ENCODE measurements around the gene KATNIP.

KATNIP gene

DNA sequence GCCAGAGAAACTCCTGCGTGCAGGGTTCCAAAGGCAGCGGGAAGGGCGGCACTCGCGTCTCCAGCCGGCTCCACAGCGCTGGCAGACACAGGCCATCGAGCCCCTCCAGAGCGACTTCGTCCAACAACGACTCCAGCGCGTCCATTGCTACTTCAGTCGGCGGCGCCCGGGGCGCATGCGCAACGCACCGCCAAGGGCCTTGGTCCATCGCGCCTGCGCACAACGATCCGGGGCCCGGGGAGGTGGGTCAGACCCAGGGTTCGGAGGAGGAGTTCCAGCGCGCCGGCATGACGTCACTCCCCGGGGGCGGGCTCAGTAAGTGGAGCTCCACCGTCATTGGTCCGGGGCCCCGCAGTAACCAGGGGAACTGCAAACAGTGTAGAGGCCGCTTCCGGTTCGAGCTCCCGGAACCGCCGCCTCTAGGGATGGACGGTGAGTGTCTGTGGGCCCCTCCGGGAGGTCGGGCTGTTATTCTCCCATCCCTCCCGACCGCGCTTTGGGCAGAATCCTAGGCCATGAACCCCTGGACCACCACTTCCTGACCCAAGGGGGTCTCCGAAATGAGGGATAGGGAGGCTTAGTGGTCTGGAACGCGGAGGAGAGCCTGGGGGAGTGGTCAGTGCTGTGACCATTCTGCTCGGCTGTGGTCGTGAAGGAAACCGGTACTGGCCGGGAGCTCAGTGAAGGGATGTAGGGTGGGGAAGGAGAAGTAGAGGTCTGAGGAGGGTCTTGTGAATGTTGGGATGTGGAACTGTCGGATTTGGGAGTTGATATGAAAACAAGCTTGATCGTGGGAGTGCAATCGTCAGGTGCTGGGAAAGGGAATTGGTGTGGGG lies at the start of gene KATNIP, which contains the start of gene GTF3C1:
Gene KATNIP, plus strand, starts transcription at position 399 of the 836 bp plus-strand sequence. Its CDS starts 27 bp downstream, at position 426.
Gene GTF3C1, minus strand, starts transcription at position 168 of the 836 bp plus-strand sequence. Its CDS starts 23 bp downstream, at position 145.
- DNase-seq (peak; percentile 100), ATAC-seq (peak; percentile 98)

DNA sequence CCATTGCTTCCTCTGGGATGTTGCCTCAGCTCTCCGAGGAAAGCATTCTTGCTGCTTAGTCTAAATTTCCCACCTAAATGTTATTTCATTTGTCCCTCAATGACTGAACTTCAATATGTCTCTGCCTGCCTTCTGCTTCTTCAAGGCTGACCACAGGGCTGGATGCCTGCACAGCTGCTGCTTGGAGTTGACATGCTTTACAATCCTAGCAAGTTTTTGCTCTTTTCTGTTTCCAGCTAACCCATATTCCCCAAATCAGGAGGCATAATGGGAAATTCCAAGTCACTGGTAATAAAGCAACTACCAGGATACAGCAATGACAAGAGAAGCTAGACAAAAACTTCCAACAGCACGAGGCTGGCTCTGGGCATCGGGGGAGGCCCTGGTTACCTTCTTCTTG lies 49.1 kb upstream of the KATNIP start:
- DNase-seq (no peak), ATAC-seq (no peak)

DNA sequence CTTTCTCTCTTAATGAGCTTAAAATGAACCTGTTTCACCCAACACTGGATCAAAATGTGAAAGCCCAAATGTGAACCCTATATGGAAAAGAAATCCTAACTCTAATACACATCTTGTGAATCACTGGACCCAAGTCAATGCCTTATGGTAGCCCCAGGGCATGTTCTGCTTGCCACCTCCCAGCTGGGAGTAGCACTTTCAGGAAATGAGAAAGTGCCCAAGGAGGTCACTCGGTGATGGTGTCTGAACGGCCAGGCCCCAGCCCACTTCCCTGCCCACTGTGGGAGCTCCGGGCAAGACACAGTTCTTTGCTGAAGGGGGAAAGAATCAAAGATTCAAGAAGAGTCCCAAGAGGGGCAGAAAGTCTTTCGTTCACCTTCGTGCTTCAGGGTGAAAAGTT lies 46.3 kb upstream of the KATNIP start:
- ATAC-seq (no peak), DNase-seq (no peak)

DNA sequence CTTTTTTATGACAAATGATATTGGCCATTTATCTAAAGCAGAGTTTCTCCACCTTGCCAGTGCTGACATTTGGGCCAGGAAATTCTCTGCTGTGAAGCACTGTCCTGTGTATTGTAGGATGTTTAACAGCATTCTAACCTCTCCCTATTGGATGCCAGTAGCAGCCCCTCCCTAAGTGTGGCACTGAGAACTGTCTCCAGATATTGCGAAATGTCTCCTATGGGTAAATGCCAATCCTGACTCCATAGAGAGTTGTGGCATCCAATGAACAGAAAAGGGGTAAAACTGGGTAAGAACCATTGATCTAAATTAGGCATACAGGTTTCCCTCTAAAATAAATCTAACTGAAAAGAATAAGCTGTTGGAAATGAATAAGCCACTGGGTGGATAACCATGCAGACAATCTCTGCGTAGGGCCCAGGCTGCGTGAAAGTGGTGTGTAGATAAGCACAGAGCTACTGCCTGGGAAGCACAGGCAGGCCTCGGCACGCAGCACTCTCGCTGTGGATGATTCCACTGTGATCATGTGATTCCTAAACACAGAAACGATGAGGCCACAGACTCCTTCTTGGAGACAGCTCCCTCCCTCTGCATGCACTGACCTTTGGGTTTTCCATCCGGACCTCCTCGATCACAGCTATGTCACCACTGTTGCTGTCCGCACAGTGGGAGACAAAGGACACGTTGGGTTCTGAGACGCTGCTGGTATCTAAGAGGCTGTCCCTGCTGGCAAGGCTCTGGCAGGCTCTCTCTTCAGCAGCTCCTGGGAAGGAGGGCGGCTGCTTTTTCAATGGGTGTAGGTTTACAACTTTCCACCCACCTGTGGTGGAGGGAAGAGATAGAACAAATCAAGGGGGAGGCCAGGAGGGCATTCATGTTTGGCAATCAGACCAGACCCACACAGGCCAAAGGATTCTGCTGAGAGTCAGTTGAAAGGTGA lies 44.4 kb upstream of the KATNIP start:
- DNase-seq (no peak), ATAC-seq (no peak)

DNA sequence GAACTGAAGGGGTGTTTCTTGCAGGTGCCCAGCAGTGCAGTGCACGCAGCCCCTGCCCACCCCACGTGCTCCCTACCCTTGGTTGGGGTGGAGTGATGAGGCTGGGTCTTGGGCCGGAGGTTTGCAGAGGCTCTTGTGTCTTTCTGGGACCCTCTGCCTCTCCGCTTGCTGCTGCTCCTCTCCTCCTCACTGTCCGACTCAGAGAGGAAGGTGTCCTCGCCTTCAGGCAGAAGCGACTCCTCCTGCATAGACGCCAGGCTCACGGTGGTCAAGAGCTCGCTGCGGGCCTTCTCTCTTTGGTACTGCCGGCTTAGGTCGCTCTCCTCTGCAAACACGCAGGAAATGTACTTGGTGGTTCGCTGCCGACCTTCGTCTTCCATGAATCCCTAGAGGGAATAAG lies 43.2 kb upstream of the KATNIP start:
- no peak for ATAC-seq
- no peak for DNase-seq

DNA sequence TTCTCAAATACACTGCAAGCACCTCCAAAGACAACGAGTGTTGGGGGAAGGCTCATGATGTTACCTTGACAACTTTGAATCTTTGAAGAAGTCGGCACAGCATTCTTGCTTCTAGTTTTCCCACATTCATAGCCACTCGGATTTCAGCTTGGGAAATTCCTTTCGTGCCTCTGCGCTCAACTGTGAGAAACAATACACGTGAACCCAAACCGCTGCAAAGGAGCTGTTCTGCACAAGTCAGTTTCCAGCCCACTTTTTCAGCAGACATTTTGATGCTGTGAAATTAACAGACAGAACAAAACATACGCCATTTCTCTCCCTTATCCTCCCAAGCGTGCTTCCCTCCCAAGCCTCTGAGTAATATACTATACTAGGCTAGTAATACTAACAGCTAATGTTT lies 41.5 kb upstream of the KATNIP start:
- ATAC-seq (no peak), DNase-seq (no peak)

DNA sequence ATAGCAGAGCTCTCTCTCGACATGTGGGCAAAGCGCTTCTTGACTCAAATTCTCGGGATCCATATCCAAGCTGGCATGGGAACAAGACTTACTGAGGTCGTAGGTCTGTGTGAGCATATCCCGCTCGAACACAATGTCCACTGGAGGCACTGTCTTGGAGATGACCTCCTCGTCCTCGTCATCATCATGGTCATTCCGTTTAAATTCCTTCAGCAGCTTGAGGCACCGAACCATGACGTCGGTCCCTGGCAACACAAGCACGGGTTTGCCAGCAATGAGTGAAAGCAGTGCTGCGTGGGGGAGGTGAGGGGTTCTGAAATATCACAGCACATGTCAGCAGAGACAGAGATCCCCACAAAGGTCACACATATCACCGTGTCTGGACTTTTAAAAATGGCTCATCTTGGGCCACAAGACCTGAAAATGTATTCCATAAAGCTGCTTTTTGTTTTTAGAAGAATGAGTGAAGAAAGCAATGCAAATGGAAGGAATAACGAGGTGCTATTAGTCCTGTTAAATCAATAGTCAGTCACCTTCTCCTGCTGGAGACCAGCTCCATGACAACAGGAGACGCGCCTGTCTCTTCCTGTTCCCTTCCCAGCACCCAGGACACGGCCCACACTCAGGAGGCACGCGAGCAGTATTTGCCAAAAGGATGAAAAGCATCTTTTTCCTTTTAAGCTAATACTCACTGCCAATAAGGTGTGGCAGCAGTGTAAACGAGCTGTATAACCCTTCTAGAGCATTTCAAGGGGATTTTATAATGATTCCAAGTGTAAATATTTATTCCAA lies 38.1 kb upstream of the KATNIP start:
- no peak for ATAC-seq
- no peak for DNase-seq

DNA sequence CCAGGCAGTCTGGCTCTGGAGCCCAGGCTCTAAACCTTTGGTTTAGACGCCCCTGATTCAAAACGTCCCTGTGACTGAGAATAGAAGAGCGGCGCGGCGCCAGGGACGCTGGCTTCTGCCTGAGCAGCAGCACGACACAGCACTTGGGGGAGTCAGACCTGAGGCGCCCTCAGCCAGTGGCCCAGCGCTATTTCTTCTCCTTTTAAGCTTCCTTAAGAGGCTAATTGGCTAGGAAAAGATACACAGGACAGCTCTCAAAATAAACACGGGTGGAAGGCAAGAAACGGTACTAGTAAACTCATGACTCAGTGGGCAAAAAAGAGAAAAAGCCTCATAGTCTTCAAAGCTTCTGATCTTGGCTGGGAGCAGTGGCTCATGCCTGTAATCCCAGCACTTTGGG lies 35.1 kb upstream of the KATNIP start:
- DNase-seq = no peak

DNA sequence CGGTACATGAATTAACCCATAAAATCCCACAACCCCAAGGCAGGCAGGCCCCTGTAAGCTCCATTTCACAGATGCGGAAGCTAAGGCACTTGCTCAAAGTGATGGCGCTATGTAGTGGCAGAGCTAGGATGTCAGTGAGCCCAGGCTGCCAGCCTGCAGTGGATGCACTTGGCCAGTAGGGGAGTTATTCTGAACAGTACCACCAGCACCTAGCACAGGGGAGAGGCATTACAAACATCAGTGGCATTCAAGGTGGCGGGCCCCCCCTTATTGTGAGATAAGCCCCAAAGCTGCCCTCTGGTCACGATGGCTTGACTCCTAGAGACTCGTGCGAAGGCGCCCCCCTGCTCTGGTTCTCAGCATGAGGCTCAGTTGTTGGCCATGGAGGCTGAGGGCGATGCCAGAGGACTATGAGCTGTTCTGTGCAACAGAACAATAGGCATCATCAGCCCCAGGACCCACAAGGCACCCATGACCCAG lies 34.0 kb upstream of the KATNIP start:
- ATAC-seq (peak; percentile 68), DNase-seq (peak; percentile 23)

More for the DNA sequence above, 35.1 kb upstream of the KATNIP start:
- ATAC-seq = no peak

DNA sequence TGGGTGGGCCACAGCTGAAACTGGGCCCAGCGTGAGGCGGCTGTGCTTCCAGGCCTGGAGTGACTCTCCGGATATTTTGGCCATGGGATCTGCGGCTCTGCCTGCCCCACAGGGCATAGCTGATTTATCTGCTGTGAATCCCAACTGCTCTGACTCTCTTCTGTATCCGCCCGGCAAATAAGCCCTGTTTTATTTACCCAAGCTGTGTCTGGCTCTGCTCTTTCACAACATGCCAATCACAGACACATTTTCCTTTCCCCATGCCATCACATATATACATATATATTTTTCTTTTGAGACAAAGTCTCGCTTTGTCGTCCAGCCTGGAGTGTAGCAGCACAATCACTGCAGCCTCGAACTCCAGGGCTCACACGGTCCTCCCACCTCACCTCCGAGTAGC lies 33.6 kb upstream of the KATNIP start:
- ATAC-seq = no peak
- DNase-seq = no peak

DNA sequence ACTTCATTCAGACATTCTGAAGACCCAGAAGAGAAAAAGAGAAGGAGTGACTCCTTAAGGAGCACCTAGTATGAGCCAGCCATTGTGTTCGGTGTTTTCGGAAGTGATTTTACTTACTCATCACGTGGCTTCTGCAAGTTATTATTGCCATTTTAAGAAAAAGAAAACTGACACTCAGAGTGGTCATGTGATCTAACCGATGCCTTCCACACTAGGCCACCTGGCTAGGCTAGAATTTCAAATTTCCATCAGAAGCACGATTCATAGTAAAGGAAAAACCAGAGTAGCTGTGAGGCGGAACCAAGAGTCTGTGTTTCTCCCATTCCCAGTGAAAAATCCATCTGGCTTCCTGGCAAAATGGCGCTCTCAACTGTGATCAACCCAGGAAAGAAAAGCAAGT lies 32.3 kb upstream of the KATNIP start:
- DNase-seq (no peak), ATAC-seq (no peak)

DNA sequence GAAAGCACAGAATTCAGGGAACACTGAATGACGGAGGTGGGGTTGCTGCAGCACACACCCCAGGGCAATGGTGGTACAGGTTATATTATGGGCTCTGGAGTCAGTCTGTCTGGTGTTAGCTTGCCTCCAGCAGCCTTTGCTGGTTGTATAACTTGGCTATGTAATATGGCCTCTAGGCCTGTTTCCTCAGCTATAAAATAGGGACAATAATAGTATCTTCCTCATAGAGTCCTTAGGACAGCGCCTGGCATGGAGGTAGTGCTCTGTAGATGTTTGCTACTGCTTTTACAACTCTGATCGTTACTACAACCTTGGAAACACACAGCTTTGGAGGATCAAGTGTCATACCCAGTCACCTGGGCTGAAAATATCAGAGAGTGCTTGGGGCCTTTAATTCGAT lies 31.7 kb upstream of the KATNIP start:
- DNase-seq (no peak), ATAC-seq (no peak)

DNA sequence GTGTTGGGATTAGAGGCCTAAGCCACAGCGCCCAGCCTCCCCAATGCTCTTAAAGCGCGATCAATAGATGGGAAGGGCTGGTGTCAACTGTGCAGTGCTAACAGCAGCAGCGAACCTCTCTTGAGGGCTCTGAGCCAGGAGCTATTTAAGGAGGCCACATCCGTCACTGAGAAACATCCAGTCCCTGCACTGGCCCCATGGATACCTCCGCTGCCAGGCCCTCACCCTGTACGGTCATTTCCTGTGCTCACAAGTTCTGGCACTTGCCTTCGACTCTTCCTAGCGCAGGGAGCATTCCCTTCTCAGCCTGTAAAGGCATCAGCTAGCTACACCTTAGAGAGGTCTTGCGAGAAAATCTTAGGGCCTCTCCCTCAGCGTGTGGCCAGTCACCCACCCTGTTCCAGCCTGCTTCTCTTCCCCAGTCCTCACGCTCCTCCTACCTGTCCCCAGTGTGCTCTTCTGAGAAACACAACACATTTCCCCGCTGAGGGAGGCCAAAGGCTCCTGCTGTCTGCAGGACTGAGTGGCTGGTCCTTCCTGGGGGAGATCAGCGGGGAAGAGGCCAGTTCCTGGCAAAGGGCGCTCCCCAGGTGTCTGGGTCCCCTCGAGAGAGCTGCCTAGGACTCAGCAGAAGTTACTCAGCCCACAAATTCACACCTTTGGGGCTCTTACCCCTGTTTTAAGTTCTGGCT lies 28.8 kb upstream of the KATNIP start:
- no peak for DNase-seq

DNA sequence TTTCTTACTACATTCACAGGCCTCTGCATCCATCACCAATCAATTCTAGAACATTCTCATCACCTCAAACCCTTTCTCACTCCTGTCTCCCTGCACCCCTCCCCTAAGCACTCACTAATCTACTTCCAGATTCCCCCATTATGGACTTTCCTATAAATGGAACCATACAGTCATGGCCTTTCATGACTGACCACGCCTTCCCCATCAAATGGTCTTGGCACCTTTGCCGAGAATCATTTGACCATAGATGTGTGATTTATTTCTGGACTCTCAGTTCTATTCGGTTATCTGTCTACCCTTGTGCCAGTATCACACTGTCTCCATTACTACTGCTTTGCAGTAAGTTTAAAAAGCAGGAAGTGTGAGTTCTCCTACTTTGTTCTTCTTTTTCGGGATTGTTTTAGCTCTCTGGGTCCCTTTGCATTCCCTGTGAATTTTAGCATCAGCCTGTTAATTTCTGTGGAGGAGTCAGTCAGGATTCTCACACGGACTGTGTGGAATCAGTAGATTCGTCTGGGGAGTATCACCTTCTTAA lies 27.7 kb upstream of the KATNIP start:
- no peak for ATAC-seq
- DNase-seq = no peak

More for the DNA sequence above, 28.8 kb upstream of the KATNIP start:
- no peak for ATAC-seq

DNA sequence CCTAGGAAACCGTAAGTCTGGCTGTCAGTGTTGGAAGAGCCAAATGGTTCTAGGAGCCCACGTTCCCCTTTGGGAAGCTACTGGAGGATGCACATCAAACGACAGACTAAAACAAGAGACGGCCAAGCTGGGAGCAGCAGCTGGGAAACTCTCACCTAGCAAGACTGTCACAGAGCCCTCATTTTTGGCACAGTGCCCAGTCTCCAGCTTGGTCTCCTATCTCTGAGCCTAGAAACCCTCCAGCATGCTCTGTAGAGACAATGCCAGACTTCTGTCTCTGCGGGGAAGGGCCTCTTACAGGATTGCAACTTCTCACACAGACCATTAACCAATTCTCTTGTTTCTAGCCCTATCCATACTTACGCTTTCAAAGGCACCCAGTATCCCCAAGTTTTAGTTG lies 23.8 kb upstream of the KATNIP start:
- no peak for DNase-seq
- ATAC-seq = no peak

DNA sequence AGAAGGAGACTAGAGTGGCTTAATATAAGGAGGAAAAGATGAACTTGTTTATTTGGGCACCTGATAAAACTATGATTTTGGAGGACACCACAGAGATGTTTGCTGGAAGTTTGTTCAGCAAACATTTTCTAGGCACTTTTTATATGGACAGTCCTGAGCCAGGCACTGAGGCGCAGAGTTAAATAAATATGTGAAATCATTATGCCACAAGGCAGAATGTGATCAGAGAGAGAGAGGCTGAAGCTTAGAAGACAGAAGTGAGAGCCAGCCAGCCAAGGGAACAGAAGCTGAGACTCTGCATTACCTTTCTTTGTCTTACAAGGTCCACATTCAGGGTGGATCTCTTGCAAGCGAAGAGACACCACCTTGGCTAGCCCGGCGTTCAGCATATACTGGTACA lies 21.6 kb upstream of the KATNIP start:
- ATAC-seq (no peak), DNase-seq (no peak)

DNA sequence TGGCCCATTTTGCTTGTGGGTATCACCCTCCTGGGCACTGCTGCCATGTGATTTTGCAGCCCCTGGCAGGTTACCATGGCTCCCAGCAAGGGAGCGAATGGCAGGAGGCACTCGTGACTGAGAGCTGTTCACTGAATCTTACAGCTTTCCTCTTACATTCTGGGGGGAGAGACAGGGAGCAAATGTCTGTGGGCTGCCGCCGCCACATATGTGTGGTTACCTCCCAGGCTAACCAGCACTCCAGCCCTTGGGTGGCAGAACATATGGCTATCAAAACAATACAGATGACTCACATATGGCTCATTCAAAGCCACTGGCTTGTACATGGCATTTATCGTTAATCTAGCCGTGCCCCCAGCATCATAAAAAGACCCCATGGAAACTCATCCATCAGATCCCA lies 20.0 kb upstream of the KATNIP start:
- DNase-seq = no peak
- ATAC-seq = no peak

DNA sequence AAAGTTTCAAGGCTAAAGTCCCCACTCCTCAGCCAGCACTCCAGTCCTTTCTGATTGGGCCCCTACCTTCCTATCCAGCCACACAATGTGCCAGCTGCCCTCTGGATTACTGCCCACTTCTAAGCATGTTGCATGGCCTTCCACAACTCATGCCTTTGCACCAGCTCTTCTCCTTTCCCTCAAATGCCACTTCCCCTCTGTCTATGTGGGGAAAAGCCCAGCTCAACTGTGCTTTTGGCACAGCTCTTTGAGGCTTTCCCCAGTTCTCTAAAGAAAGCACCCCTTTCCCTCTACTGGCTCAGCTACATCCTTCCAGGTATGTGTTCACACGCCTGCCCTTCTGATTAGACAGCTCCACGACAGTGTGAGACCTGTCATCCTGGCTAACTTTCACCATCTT lies 18.8 kb upstream of the KATNIP start:
- DNase-seq (no peak), ATAC-seq (no peak)

DNA sequence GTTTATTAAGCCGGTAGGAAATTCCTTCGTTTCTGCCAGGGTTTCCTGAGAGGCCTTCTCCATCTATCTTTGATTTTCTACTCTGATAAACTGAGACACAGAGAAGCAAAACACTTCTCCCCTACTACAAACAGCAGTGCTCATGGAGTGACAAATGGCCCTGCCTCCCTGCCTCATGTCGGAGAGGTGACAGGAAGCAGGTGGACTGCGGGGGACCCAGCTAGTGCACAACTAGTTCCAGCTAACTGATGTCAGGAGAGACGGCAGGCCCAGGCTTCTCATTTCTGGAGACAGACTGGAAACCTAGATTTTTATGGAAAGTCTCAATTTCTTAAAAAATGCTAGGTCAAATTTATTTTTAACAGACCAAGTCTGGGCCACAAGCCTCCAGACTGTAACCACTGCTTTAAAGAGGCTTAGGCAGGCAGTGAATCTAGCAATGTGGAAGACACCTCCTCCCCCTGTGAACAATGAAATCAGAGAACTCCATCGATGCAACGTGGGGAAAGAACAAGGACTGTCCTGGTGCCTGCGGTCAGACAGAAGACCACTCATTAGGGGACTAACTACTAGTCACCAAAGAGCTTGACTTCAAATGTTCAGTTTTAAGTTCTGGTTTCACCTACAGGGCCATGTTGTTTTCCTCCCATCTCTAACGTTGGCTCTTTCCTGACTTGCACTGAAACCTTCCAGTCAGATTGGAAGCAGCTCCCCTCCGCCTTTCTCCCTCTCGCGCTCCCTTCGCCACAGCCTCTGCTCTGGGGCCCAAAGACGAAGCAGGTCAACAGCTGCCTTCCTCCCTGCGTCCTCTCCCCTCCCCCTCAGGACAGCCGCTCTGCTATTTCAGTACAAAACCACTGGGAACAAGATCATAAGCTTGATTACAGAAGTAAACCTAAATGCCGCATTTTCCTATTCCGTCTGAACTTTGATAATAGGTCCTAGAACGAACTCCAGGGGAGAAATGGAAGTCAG lies 17.8 kb upstream of the KATNIP start:
- ATAC-seq = no peak

DNA sequence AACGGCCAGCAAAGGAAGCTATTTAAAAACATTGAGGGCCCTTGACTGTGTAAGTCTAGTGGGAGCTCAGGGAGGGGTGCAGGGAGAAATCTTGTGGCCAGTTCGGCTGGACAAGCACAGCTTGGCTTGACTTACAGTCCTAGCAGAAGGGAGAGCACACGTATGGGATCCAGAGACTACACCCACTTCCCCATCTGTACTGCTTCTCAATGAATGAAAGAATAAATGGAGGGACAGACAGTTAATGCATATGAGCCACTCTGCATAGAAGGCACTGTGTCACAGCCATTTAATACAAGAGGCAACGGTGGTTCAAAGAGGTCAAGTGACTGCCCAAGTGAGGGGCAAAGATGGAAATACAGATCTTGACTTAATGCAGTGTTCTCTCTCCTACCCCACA lies 15.7 kb upstream of the KATNIP start:
- DNase-seq = no peak
- ATAC-seq = no peak

More for the DNA sequence above, 17.8 kb upstream of the KATNIP start:
- no peak for DNase-seq
